Measurements from ENCODE around the gene IER5L. TPM values are rescaled to one million over a fixed set of nuclear protein-coding genes. Genes with fewer than 3 reads are reported as not detected.

The IER5L gene
- total RNA-seq, 1 donor from 2014 or later: 5.2 TPM

GRCh38 chr9:129141066-129142041, 36.7 kb downstream of the IER5L start:
- no peak for DNase-seq (ENCODE audit: low spot score)
- Mint-ChIP-seq H3K4me3 (ENCODE audit: unreplicated experiment) (peak overlapping the region; percentile 74), H3K27me3 (ENCODE audit: unreplicated experiment) (peaks cover 11% of the 10 kb centered on the region), H3K9me3 (ENCODE audit: unreplicated experiment) (no peaks in the 10 kb centered on the region), H3K27ac (ENCODE audit: unreplicated experiment) (peak overlapping the region; percentile 100), H3K4me1 (ENCODE audit: unreplicated experiment) (peaks cover 52% of the 10 kb centered on the region), H3K36me3 (ENCODE audit: low read depth, unreplicated experiment) (peaks cover 14% of the 10 kb centered on the region)
- no peak for TF ChIP-seq CTCF (IDR thresholded peaks at IDR 0.05; ENCODE audit: unreplicated experiment)

GRCh38 chr9:129140397-129141065, 37.5 kb downstream of the IER5L start:
- TF ChIP-seq CTCF (IDR thresholded peaks at IDR 0.05; ENCODE audit: unreplicated experiment): no peak
- H3K4me3 Mint-ChIP-seq (ENCODE audit: unreplicated experiment): peak overlapping the region; percentile 92
- H3K36me3 Mint-ChIP-seq (ENCODE audit: low read depth, unreplicated experiment): peaks cover 14% of the 10 kb centered on the region
- peaks cover 52% of the 10 kb centered on the region for H3K4me1 Mint-ChIP-seq (ENCODE audit: unreplicated experiment)
- peak; percentile 38 for DNase-seq (ENCODE audit: low spot score)
- H3K9me3 Mint-ChIP-seq (ENCODE audit: unreplicated experiment): no peaks in the 10 kb centered on the region
- peak overlapping the region; percentile 100 for H3K27ac Mint-ChIP-seq (ENCODE audit: unreplicated experiment)
- peaks cover 10% of the 10 kb centered on the region for H3K27me3 Mint-ChIP-seq (ENCODE audit: unreplicated experiment)

- Mint-ChIP-seq H3K4me3 (ENCODE audit: unreplicated experiment) (peak overlapping the region; percentile 92), H3K9me3 (ENCODE audit: unreplicated experiment) (no peaks in the 10 kb centered on the region), H3K27ac (ENCODE audit: unreplicated experiment) (peak overlapping the region; percentile 100), H3K36me3 (ENCODE audit: low read depth, unreplicated experiment) (peaks cover 17% of the 10 kb centered on the region), H3K27me3 (ENCODE audit: unreplicated experiment) (peaks cover 10% of the 10 kb centered on the region), H3K4me1 (ENCODE audit: unreplicated experiment) (peaks cover 52% of the 10 kb centered on the region)
- no peak for TF ChIP-seq CTCF (IDR thresholded peaks at IDR 0.05; ENCODE audit: unreplicated experiment)
- peak; percentile 75 for DNase-seq (ENCODE audit: low spot score)
Measured at GRCh38 chr9:129139993-129140396, 38.1 kb downstream of the IER5L start.

- no peaks in the 10 kb centered on the region for H3K9me3 Mint-ChIP-seq (ENCODE audit: unreplicated experiment)
- DNase-seq (ENCODE audit: low spot score): peak; percentile 78
- TF ChIP-seq CTCF (IDR thresholded peaks at IDR 0.05; ENCODE audit: unreplicated experiment): peak; percentile 98
- peaks cover 10% of the 10 kb centered on the region for H3K27me3 Mint-ChIP-seq (ENCODE audit: unreplicated experiment)
- H3K4me1 Mint-ChIP-seq (ENCODE audit: unreplicated experiment): peaks cover 52% of the 10 kb centered on the region
- peak overlapping the region; percentile 100 for H3K27ac Mint-ChIP-seq (ENCODE audit: unreplicated experiment)
- H3K4me3 Mint-ChIP-seq (ENCODE audit: unreplicated experiment): peak overlapping the region; percentile 92
- peaks cover 21% of the 10 kb centered on the region for H3K36me3 Mint-ChIP-seq (ENCODE audit: low read depth, unreplicated experiment)
Measured at GRCh38 chr9:129139233-129139992, 38.6 kb downstream of the IER5L start.
